HG03432 (cell line): ENCODE results near the gene C11orf42.

Experiments used
- ATAC-seq: cut with Tn5 transposase; IDR thresholded peaks from one replicate; pipeline ENCODE4 v1.9.1; 2021; ENCODE audit warnings: mild to moderate bottlenecking, moderate library complexity; ENCODE audit not compliant: unreplicated experiment

Gene C11orf42, protein sequence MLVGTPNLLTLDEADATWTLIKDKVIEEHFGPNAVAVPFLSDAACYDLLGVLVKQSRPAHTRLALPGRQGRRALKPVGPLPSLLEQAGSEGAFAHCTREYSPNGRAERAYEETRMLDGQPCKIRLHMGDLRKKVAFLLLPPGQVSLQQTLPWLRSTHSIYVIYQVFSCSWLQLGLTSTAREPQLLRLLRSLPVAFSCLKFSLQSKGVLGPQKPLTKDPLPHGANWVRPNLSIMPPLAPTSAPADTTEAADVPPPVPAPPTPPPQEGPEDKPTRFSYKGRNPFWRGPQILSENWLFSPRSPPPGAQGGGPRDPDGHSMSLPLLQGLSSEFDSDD

GRCh38 chr11:6205366-6205765 is at the start of gene C11orf42:
Gene C11orf42, plus strand, starts transcription at chr11:6205557. Its CDS starts 59 bp downstream, at chr11:6205616.
- ATAC-seq: no peak

- no peak for ATAC-seq
Measured at GRCh38 chr11:6156628-6157359, 48.6 kb upstream of the C11orf42 start.

DNA sequence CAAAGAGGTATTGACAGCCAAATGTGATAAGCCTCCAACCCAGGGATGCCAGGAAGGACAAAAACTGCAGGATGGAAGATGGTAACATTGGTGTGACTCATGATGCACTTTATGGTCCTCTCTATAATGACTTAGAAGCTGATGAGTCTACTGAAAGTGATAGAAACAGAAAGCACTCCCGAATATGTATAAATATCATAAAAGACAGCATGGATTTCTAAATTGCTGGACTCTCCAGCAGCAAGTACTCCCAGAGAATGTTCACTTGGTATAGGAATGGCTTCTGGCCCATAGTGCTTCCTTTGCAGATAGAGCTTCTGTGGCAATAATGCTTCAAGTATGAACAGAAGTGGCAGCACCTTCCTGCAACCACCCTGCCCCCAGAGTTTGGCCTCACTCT is 35.1 kb upstream of the C11orf42 start, which contains the start of gene OR52B2:
Gene OR52B2, minus strand, starts transcription at position 101 of the 400 bp plus-strand sequence. Its CDS starts 0 bp downstream, at position 101.
- ATAC-seq: no peak

GRCh38 chr11:6175440-6175839 is 29.9 kb upstream of the C11orf42 start:
- no peak for ATAC-seq

- ATAC-seq: no peak
Measured at GRCh38 chr11:6191742-6192141, 13.6 kb upstream of the C11orf42 start.

DNA sequence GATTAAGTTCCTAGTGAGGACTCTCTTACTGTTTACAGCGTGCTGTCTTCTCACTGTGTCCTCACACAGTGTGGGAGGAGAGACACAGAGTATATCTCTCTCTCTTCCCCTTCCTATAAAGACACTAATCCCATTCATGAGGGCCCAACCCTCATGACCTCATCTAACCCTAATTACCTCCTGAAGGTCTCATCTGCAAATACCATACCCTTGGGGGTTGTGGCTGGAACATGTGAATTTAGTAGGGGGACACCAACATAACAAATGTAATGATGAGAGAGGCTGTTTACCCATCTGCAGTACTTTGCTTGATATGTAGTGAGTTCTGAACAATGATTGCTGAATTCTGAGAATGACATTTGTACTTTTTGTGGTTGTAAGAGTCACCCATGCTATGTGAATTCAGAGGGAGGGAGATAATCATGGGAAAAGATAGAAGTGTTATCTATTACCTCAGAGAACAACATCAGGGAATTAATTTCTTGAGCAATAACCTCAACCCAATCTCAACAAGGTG is 11.2 kb upstream of the C11orf42 start:
- no peak for ATAC-seq

DNA sequence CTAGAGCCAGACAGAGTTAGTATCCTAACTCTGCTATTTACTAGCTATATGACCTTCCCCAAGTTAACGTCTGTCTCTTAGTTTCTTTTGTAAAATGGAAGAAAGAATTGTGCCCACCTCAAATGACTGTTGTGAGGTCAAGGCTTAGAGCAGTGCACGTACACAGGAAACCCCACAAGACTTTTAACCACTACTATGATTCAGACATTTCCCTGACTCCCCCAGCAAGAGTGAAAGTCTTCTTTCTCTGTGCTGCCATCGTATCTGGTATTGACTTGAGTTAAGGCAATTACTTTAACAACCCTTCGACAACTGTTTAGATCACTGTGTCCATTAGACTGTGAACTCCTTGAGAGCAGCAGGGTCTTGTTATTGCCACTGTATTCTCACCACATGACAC is 9.0 kb upstream of the C11orf42 start:
- ATAC-seq: peak; percentile 49

GRCh38 chr11:6197466-6198200 is 7.7 kb upstream of the C11orf42 start:
- ATAC-seq: no peak

DNA sequence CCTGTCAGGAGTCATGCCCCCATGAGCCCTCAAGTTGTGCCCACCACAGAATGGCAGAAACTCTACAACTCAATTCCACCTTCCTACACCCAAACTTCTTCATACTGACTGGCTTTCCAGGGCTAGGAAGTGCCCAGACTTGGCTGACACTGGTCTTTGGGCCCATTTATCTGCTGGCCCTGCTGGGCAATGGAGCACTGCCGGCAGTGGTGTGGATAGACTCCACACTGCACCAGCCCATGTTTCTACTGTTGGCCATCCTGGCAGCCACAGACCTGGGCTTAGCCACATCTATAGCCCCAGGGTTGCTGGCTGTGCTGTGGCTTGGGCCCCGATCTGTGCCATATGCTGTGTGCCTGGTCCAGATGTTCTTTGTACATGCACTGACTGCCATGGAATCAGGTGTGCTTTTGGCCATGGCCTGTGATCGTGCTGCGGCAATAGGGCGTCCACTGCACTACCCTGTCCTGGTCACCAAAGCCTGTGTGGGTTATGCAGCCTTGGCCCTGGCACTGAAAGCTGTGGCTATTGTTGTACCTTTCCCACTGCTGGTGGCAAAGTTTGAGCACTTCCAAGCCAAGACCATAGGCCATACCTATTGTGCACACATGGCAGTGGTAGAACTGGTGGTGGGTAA is 6.1 kb upstream of the C11orf42 start, which contains the start of gene OR52W1:
Gene OR52W1, plus strand, starts transcription at position 51 of the 637 bp plus-strand sequence. Its CDS starts 0 bp downstream, at position 51.
- no peak for ATAC-seq

DNA sequence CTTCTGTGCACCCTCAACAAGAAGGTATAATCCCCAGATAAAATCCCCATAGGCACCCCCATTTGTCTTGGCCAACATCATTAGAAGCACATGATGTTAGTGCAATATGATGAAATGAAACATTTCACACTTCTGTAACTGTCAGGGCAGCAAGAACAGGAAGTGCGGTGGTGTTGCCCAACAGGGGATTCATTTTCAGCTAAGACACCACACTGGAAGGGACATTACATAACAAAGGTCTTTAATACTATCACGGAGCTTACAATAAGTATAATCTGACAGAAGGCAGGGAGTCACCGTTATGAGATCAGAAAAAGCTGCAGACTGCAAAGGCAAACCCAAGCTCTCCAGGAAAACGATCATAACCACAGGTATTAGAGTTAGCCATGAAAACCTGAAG is 4.4 kb upstream of the C11orf42 start:
- ATAC-seq: no peak

- no peak for ATAC-seq
Measured at GRCh38 chr11:6201481-6201880, 3.9 kb upstream of the C11orf42 start.

DNA sequence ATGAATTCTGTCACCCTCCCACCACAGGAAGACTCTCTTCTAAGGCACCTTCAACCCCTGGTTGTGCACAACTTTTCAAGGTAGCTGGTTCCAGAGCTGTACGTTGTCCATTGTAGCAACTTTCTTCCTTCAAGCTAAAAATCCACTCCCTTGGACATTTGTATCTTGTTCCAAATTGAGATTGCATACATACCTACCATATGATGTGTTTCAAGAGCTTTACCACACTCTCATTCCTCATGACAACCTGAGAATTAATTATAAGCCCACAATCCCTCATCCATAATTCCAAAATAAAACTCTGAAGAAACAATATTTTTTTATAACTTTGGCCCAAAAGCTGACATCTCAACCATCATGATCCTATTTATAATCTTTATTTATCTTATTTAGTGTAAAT is 3.3 kb upstream of the C11orf42 start:
- no peak for ATAC-seq

- ATAC-seq: peak; percentile 87
Measured at GRCh38 chr11:6203327-6203726, 2.0 kb upstream of the C11orf42 start.

DNA sequence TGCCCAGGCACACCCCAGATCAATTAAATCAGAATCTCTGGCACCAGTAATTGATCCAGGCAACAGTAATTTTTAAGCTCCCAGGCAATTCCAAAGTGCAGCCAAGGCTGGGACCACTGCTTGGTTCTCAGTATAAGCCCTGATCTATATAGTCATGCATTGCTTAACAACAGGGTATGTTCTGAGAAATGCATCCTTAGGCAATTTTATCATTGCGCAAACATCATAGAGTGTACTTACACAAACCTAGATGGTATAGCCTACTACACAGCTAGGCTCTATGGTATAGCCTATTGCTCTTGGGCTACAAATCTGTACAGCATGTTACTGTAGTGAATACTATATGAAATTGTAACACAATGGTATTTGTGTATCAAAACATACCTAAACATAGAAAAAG is 651 bp upstream of the C11orf42 start:
- no peak for ATAC-seq

DNA sequence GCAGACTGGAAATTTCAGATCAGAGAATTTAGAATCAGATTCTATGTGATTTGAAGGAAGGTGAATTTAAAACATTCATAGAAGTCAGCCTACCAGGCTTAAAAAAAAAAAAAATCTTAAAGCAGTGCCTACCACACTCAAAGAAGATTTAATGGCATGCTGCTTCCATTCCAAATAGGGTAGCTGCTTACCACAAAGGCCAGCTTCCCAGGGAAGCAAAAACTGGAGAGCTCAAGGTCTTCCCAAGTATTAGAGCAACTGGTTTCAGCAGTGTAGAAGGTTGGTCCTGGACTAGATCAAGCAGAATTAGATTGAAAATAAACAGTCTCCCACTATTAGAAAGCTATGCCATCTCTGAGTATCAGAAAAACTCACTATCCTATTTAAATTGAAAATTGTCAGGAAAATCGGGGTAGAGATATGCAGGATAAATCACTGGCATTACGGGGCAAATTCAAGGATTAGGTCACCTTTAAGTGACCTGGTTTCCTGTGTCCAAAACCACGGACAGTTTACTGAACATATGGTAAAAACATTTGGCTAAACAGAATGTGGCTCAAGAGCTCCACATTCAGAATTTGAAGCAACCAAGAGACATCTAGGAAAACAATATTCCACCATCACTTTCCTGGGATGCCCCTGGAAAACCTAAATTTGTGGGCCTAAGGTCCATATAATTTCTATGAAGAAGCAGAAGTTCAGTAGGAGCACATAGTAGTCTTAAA is 1.3 kb downstream of the C11orf42 start:
- ATAC-seq: no peak

GRCh38 chr11:6209801-6210200 is 4.4 kb downstream of the C11orf42 start:
- ATAC-seq: no peak

- no peak for ATAC-seq
Measured at GRCh38 chr11:6210274-6210955, 5.1 kb downstream of the C11orf42 start.

DNA sequence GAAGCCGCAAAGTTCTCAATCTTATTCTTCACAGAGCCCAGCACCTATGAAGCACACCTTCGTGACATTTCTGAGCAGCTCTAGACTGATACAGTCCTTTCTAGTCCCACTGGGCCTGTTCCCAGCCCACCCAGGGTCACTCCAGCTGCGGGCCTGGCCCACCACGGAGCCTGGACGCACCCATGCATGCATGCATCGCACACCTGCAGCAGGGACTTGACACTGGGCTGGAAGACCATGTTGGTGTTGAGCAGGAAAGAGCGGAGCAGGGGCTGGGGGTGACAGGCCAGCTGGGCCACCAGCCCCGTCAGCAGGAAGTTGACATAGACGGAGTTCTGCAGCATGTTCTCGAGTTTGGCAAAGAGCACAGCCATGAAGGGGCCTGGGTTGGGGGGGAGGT is 9.2 kb downstream of the C11orf42 start:
- no peak for ATAC-seq

- ATAC-seq: no peak
Measured at GRCh38 chr11:6216501-6216900, 11.1 kb downstream of the C11orf42 start.
